GM19043 (cell line): ENCODE results near the gene LCMT1.
"Not testable (repeated sequence)": the region's sequence is repeated elsewhere in the genome, so short reads cannot be mapped to it uniquely, and the experiment has no call there.

Experiments
- ATAC-seq: cut with Tn5 transposase; IDR thresholded peaks from one replicate; pipeline ENCODE4 v1.9.1; 2021; ENCODE audit warnings: low read depth; ENCODE audit not compliant: unreplicated experiment

Gene LCMT1

DNA sequence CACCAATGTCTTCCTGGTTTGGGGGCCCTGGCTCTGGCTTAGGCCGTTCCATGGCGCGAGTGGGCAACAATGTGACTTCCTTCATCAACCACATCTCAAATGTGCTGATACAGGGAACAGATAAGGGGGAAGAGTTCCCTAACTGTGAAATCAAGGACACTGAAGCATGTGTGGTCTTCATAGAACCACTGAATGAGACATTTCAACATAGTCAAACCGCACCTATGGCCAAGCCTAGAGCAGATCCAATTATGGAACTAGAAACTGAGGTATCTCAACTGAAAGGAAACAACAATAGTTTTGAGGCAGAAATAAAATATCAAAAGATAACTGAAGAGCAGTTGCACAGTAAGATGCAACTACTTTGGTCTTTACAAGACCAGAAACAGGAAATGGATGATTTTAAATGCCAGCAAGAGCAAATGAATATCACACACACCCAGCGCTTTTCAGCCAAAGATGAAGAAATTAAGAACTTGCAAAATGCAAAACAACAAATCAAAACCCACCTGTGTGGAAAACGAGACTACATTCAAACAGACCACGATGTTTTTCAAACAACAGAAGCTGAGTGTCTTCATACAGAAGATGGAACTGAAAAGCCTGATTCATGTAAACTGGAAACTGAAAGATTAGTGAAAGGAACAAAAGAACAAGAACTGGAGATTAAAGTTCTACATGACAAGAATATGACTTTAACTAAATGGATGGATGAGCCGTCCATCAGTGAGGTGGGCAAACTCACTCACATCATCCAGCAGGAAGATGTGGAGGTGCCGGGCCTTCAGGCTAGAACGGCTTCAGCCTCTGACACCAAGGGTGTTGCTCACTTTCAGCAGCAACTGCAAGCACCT is 18.1 kb upstream of the LCMT1 start:
- ATAC-seq: peak; percentile 69

DNA sequence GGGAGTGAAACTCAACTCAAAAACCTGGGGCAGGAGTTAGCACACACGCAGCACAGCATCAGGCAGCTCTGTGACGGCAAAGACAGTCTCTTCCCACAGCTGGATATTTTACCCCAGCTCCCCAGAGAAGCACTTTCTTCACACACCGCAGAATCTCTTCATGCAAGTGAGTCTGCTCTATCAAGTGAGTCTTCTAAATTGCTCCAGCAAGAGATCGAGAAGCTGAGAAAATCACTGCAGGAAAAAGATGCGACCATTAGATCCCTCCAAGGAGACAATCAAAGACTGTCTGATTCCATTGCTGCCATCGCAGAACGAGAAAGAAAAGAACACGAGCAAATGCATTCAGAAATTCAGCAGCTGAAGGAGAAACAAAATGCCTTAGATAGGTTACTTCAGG is 16.9 kb upstream of the LCMT1 start:
- ATAC-seq: no peak

DNA sequence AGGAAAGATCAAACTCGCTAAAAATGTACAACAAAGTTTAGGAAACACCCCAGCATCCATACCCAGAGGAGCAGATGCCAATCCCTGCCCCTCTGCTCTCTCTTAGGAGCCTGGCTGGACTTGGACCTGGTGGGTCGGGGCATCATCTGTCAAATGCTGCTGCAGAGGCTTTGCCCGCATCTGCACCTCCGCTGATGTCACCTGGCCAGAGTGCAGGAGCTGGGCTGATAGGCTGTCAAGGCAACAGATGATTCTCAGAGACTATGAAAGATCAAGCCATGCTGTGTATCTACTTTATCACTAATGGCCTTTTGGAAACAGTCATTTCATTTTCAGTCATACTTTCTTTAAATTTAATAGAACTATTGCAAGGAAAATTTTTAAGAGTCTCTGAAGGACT is 15.9 kb upstream of the LCMT1 start:
- ATAC-seq: no peak

DNA sequence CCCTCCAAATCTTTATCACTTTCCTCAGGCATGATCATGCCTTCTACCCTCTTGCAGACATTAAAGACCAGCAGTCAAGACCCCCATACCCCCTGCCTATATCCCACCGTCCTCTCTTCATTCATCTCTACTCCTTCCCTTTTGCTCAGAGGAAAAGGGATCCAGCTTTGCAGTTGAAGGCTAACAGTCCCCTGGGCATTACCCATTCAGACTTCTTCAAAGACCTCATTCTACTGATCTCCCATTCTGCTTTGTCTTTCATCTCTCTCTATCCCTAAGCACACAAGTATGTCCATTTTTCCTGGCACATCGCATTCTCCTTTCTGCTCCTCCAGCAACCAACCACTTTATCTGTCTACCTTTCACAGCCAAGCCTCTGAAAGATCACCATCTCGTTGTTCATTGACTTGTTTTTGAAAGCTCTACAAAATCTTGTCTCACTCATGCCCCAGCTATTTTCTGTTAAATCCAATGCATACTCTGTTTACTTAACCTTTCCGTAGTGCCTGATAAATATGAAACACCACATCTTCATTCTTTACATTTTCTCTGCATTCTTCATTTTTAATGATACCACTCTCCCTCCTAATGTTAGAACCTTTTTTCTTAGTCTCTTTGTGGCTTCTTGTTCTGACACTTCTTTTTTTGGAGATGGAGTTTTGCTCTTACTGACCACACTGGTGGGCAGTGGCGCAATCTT is 14.1 kb upstream of the LCMT1 start:
- ATAC-seq: no peak

DNA sequence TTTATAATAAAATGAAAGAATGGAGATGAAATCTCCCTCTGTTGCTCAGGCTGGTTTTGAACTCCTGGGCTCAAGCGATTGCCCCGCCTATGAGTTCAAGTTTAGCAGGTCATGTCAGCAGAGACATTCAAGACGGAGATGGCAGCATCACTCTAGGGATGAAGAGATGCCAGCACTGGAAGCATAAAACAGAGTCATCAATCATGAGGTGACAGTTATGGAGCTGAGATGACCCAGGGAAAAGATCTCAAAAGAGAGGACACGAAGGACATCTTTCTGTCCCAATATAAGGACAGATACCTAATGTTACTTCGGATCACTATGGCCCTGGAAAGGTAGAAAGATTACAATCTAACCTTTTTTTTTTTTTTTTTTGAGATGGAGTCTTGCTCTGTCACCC is 11.0 kb upstream of the LCMT1 start:
- no peak for ATAC-seq

DNA sequence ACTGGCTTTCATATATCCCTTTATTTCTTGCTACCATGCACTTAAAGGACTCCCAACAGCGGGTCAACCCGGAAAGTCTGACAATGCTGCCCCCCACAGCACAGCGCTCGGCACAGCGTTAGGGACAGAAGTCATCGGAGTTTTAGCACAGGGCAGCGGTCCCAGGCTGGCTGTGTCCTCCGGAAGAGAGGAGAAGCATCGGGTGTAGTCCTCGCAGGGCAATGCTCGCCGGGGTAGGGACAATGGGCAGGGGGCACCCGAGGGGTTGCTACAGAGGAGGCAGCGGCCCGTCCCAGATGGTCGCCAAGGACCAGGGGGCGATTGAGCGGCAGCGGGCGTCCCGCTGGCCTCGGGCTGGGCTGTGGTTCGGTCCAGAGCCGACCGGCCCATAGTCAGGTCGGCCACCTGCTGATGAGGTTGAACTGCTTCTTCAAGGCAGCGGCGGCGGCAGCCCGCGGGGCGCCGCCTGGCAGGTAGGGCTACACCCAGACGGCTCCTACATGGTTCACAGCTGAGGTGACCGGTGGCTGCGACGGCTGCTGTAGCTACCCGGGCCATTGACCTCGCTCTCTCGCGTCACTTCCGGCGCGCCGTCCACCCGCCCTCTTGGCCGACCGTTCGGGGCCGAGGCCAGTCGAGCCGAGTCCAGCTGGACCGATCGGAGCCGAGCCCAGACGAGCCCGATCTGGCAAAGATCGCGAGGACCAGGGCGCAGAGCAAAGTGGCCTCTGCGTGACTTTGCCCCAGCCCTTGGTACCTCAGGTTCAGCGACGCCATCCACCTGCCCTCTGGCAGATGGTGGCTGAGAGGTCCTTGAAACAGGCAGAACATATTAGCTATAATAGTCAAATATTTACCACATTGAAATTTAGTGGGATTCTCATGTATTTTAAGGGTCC is 4.7 kb upstream of the LCMT1 start:
- ATAC-seq: peak; percentile 51

DNA sequence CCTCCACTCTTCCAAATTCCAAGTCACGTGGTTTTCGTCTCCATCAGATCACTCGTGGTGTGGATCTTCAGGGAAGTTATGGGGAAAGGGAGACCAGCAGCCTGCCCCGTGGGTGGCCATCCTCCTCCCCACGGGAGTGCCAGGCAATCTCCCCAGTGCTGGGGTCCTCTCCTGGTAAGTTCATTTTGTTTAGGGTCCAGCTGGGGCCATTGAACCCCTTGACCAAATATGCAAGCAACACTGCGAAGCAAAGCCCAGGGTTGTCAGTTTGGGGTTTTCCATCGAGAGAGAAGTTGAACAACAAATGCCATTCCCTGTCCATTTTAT is 4.1 kb upstream of the LCMT1 start:
- no peak for ATAC-seq

DNA sequence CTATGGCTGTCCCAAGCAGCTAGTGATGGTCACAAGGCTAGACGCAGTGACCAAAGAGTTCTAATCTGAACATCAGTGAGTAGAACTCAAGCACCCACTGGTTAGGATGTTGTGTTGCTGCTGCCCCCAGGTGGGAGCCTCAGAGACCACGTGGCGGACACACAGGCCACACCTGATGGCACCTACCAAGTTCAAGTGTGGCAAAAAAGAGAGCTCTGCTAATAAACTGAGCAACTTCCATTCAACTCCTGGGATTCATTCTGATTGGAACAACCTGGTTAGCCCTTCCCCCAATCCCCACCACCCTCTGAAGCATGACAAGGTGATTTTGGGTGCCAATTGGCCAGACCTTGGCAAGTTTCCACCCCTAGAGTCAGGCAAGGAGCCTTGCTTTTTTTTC is 3.5 kb upstream of the LCMT1 start:
- no peak for ATAC-seq

DNA sequence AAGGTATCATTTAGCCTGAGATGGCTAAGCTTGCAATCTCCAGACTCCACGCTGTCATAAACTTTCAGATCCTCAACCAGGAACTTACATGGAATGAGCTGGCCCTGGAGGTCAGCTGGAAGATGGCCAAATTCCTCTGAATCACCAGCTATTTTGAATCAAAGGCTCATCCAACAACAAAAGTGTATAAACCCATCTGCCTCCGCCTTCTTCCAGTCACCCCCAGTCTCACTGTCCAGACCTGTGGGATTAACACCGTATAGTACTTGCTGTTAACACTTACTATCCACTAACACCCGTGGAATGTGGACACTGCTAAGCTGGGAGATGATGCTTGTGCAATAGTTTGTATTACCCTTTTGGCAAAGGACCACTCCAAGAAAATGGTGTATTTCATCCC is 1.9 kb upstream of the LCMT1 start:
- ATAC-seq: no peak

DNA sequence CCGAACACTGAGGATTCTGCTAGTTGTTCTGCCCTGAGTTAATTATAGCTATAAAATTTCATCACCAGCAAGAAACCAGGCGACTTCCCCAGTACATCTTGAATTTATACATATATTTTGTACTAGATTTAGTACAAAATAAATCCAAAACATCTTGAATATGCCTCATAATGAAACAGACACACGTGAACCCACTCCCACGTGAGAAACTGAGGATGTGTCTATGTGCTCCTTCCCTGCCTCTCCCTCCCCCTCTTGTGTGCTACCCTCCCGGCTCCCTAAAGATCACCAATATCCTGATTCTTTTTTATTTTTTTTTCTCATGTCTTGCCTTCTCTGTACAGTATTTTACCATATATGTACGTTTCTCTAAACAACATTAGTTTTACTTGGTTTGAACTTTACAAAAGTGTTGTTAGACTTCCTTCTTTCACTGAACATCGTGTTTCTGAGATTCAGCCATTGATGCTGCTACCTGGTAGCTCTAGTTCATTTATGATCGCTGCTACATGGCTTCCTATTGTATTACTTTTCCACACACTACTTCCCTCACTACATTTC is 1.1 kb upstream of the LCMT1 start:
- no peak for ATAC-seq

DNA sequence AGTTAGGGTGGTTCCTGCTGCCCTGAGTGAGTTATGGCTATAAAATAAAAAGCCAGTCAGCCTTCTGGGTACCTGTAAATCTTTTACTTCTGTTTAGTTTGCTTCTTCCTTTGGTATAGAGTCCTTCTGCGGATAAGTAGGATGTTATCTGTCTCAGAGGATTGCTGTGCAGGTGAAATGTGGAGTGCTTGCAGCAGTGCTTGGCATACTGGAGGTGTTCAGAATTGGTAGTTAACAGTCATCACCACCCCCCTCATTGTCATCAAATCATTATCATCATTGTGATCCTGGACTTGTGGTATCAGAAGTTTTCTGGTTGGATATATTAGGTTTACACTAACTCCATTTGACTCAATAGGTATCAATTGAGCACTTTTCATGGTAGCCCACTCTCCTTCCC is 2.6 kb downstream of the LCMT1 start:
- ATAC-seq: no peak

DNA sequence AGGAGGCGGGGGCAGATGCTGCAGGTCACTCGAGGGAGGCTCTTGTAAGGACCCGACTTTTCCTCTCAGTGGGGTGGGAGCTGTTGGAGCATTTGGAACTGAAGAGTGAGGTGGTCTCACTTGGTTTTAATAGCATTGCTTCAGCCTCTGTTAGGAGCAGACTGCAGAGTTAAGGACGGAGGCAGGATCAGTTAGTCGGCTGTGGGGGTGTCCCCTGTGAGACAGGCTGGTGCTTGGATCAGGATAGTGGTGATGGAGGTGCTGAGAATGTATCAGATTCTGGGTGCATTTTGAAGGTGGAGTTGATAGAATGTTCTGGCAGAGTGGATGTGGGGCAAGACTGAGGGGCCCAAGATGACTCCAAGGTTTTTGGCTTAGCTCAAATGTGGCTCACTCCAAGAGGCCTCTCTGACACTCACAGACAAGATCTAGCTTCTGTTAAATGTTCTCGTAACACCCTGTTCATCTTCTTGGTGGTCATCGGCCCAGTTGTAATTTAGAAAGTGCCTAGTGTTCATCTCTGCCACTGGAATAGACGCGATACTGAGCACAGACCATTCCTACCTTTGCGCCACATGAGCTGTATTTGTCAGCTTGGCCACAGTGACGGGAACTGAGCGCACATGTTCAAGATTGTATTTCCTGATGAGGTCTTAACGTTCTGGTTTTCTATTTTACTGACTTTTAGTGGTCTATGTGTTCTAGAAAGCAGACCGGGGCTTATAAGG is 7.5 kb downstream of the LCMT1 start:
- ATAC-seq: no peak

DNA sequence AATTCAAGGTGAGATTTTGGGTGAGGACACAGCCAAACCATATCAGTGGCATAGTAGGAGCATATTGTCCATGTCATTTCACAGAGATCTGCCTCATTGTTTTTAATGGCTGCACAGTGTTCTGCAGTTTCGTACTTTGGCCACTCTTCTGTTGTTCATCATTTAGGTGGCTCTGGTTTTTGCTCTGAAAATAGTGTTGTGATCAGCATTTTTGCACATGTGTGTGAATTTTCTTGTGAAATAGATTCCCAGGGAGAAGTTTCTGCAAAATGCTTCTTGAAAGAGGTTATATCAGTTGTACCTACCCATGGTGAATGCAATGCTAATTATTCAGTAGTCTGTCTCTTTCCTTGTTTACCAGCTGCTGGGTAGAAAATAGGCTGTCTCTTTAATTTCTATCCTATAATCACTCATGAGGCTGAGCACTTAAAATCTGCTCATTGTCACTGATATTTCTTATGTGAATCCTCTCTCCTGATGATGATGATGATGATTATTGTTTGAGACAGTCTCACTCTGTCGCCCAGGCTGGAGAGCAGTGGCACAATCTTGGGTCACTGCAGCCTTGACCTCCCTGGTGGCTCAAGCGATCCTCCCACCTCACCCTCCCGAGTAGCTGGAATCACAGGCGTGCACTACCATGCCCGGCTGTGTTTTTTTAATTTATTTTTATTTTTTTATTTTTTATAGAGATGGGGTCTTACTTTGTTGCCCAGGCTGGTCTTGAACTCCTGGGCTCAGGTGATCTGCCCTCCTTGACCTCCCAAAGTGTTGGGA is 10.5 kb downstream of the LCMT1 start:
- ATAC-seq: no peak

DNA sequence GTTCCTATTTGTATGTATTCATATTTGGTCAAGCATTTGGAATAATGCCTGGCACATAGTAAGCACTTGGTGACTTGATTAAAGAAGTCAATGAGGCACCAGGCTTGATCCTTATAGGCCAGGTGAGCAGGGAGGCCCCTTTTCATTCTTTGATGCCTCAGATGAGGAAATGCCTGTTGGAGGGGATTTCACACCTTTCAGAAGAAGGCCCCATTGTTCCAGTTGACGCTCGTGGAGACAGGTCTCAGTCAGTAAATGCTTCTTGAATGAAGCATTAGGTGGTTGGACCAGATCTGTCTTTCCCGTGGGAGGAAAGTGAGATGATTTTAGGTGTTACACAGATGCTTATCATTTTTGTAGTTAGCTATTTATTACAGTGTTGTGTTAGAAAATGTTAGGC is 13.0 kb downstream of the LCMT1 start:
- ATAC-seq: no peak

DNA sequence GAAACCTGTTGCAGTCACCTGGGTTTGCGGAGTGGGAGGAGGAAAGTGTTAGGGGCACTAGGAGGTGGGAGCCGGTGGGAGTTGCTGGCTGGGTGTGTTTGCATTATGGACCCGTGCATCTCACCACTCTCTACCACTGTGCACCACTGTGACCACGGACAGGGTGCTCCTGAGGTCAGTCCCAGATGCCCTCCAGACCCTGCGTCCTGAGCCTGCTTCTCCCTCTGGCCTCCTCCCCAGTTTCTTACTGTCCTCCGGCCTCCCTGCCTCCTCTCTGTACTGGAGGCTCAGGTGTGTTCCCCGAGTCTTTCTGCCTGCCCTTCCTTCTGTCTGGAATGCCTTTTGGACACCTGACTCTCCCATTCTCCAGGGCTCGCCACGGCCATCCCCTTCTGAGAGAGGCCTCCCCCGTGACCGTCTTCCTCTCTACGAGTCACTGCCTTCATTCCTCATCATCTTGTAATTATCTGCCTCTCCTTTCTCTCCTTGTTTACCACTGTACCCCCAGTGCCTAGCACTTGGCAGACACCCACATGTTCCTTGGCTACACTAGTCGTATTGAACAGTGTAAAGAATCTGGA is 14.6 kb downstream of the LCMT1 start:
- not testable (repeated sequence) for ATAC-seq

DNA sequence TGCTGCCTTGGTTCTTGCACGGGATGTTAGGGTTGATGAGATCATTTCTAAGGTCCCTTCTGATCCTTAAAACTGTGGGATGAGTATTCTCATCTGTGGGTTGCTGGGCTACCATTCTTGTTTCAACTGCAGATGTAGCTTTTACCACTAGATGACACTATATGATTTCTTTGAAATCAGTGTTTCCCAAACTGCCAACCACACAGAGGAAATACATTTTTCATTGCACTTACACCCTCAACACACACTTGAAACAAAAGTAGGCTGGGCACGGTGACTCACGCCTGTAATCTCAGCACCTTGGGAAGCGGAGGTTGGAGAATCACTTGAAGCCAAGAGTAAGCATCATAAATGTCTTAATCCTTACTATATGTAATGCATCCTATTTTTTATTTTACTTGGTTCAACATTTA is 15.3 kb downstream of the LCMT1 start:
- no peak for ATAC-seq

DNA sequence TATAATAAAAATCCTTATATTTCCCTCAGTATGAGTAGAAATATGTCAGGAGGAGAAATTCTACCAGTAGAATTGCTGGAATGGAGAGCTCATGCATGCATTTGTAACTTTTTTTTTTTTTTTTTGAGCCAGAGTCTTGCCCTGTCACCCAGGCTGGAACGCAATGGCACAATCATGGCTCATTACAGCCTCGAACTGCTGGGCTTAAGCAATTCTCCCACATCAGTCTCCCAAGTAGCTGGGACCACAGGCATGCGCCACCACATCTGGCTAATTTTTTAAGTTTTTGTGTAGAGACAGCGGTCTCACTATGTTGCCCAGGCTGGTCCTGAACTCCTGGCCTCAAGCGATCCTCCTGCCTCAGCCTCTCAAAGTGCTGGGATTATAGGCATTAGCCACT is 21.2 kb downstream of the LCMT1 start:
- not testable (repeated sequence) for ATAC-seq

DNA sequence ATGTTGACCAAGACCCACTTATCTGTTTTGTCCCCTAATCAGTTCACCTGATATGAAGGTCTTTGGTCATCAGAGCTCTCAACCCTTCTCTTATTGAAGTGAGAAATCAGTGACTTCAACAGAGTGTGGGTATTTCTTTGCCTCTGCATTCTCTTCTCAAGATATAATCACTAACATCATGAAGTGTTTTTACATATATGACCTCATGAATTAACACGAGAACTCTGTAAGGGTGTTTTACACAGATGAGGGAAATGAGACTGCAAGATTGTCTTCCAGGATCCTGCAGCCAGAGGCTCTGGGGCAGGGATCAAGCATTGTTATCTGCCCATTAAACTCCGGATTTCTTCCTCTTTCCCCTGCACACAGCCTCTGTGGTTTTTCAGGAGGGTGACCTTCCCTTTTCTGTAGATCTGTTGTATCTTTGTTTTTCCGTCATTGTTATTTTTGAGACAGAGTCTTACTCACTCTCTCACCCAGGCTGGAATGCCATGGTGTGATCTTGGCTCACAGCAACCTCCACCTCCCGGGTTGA is 22.7 kb downstream of the LCMT1 start:
- no peak for ATAC-seq
